ENCODE measurements around the gene KCNH4.
A peak's percentile ranks its signal among the peaks of the same experiment; 100 is the strongest.
"Not testable (repeated sequence)": the region's sequence is repeated elsewhere in the genome, so short reads cannot be mapped to it uniquely, and the experiment has no call there.

The KCNH4 gene

GRCh38 chr17:42140690-42141089 lies 40.3 kb downstream of the KCNH4 start:
- not testable (repeated sequence) for H3K27ac ChIP-seq (ENCODE audit: low read depth in 2 of 2, low read length in 2 of 2); H3K27me3 ChIP-seq (ENCODE audit: control insufficient read depth in 2 of 2, insufficient read depth in 2 of 2, low read length in 2 of 2); H3K9ac ChIP-seq (ENCODE audit: low read depth in 1 of 2, low read length in 2 of 2); H3K4me3 ChIP-seq (ENCODE audit: low read length in 2 of 2); H3K9me3 ChIP-seq (ENCODE audit: control insufficient read depth in 2 of 2, low read length in 2 of 2)
- H3K36me3 ChIP-seq (ENCODE audit: control insufficient read depth in 2 of 2, insufficient read depth in 2 of 2, low read length in 2 of 2): peaks cover 13 to 28% of the 10 kb centered on the region in 2 donors
- peaks cover 12% of the 10 kb centered on the region in 2 donors for H3K4me1 ChIP-seq (ENCODE audit: control insufficient read depth in 2 of 2, insufficient read depth in 2 of 2, low read length in 2 of 2)

GRCh38 chr17:42138749-42139492 lies 42.0 kb downstream of the KCNH4 start:
- no peaks in the 10 kb centered on the region for H3K27me3 ChIP-seq (ENCODE audit: control insufficient read depth in 2 of 2, insufficient read depth in 2 of 2, low read length in 2 of 2)
- H3K9me3 ChIP-seq (ENCODE audit: control insufficient read depth in 2 of 2, low read length in 2 of 2): no peaks in the 10 kb centered on the region
- H3K4me1 ChIP-seq (ENCODE audit: control insufficient read depth in 2 of 2, insufficient read depth in 2 of 2, low read length in 2 of 2): peaks cover 27 to 29% of the 10 kb centered on the region in 2 donors
- peaks cover 9 to 23% of the 10 kb centered on the region in 2 donors for H3K36me3 ChIP-seq (ENCODE audit: control insufficient read depth in 2 of 2, insufficient read depth in 2 of 2, low read length in 2 of 2)
- H3K4me3 ChIP-seq (ENCODE audit: low read length in 2 of 2): no peak overlapping the region
- H3K27ac ChIP-seq (ENCODE audit: low read depth in 2 of 2, low read length in 2 of 2): peak overlapping the region in 1 of 2 donors; percentile 38
- H3K9ac ChIP-seq (ENCODE audit: low read depth in 1 of 2, low read length in 2 of 2): no peak overlapping the region

- Histone ChIP-seq H3K27ac (ENCODE audit: low read depth in 2 of 2, low read length in 2 of 2) (peak overlapping the region; percentile 91 to 95), H3K4me1 (ENCODE audit: control insufficient read depth in 2 of 2, insufficient read depth in 2 of 2, low read length in 2 of 2) (peaks cover 45 to 50% of the 10 kb centered on the region in 2 donors), H3K27me3 (ENCODE audit: control insufficient read depth in 2 of 2, insufficient read depth in 2 of 2, low read length in 2 of 2) (no peaks in the 10 kb centered on the region), H3K4me3 (ENCODE audit: low read length in 2 of 2) (peak overlapping the region; percentile 59 to 81), H3K36me3 (ENCODE audit: control insufficient read depth in 2 of 2, insufficient read depth in 2 of 2, low read length in 2 of 2) (peaks cover 5 to 12% of the 10 kb centered on the region in 2 donors), H3K9me3 (ENCODE audit: control insufficient read depth in 2 of 2, low read length in 2 of 2) (no peaks in the 10 kb centered on the region), H3K9ac (ENCODE audit: low read depth in 1 of 2, low read length in 2 of 2) (peak overlapping the region; percentile 60 to 65)
These were observed 44.3 kb downstream of the KCNH4 start for GRCh38 chr17:42136654-42137051.

- Histone ChIP-seq H3K4me1 (ENCODE audit: control insufficient read depth in 2 of 2, insufficient read depth in 2 of 2, low read length in 2 of 2) (peaks cover 45 to 50% of the 10 kb centered on the region in 2 donors), H3K9ac (ENCODE audit: low read depth in 1 of 2, low read length in 2 of 2) (peak overlapping the region; percentile 60 to 65), H3K4me3 (ENCODE audit: low read length in 2 of 2) (peak overlapping the region; percentile 59 to 81), H3K9me3 (ENCODE audit: control insufficient read depth in 2 of 2, low read length in 2 of 2) (no peaks in the 10 kb centered on the region), H3K36me3 (ENCODE audit: control insufficient read depth in 2 of 2, insufficient read depth in 2 of 2, low read length in 2 of 2) (peaks cover 0 to 5% of the 10 kb centered on the region in 2 donors), H3K27me3 (ENCODE audit: control insufficient read depth in 2 of 2, insufficient read depth in 2 of 2, low read length in 2 of 2) (no peaks in the 10 kb centered on the region), H3K27ac (ENCODE audit: low read depth in 2 of 2, low read length in 2 of 2) (peak overlapping the region; percentile 91 to 95)
These were observed 45.0 kb downstream of the KCNH4 start for GRCh38 chr17:42135664-42136653.

- H3K27me3 ChIP-seq (ENCODE audit: control insufficient read depth in 2 of 2, insufficient read depth in 2 of 2, low read length in 2 of 2): no peaks in the 10 kb centered on the region
- H3K4me1 ChIP-seq (ENCODE audit: control insufficient read depth in 2 of 2, insufficient read depth in 2 of 2, low read length in 2 of 2): peaks cover 47 to 50% of the 10 kb centered on the region in 2 donors
- H3K9ac ChIP-seq (ENCODE audit: low read depth in 1 of 2, low read length in 2 of 2): peak overlapping the region; percentile 60 to 65
- H3K4me3 ChIP-seq (ENCODE audit: low read length in 2 of 2): peak overlapping the region; percentile 29 to 59
- no peaks in the 10 kb centered on the region for H3K9me3 ChIP-seq (ENCODE audit: control insufficient read depth in 2 of 2, low read length in 2 of 2)
- H3K36me3 ChIP-seq (ENCODE audit: control insufficient read depth in 2 of 2, insufficient read depth in 2 of 2, low read length in 2 of 2): peaks cover 5 to 9% of the 10 kb centered on the region in 2 donors
- H3K27ac ChIP-seq (ENCODE audit: low read depth in 2 of 2, low read length in 2 of 2): peak overlapping the region; percentile 91 to 95
These were observed 45.8 kb downstream of the KCNH4 start for GRCh38 chr17:42135151-42135550.

- Histone ChIP-seq H3K36me3 (ENCODE audit: control insufficient read depth in 2 of 2, insufficient read depth in 2 of 2, low read length in 2 of 2) (peaks cover 21 to 22% of the 10 kb centered on the region in 2 donors), H3K4me3 (ENCODE audit: low read length in 2 of 2) (peak overlapping the region in 1 of 2 donors; percentile 32), H3K9ac (ENCODE audit: low read depth in 1 of 2, low read length in 2 of 2) (peak overlapping the region; percentile 29 to 49), H3K27ac (ENCODE audit: low read depth in 2 of 2, low read length in 2 of 2) (peak overlapping the region; percentile 80 to 95), H3K9me3 (ENCODE audit: control insufficient read depth in 2 of 2, low read length in 2 of 2) (no peaks in the 10 kb centered on the region), H3K27me3 (ENCODE audit: control insufficient read depth in 2 of 2, insufficient read depth in 2 of 2, low read length in 2 of 2) (no peaks in the 10 kb centered on the region), H3K4me1 (ENCODE audit: control insufficient read depth in 2 of 2, insufficient read depth in 2 of 2, low read length in 2 of 2) (peaks cover 47 to 50% of the 10 kb centered on the region in 2 donors)
These were observed 47.4 kb downstream of the KCNH4 start for GRCh38 chr17:42133461-42134041.

GRCh38 chr17:42132941-42133340 lies 48.0 kb downstream of the KCNH4 start:
- Histone ChIP-seq H3K4me1 (ENCODE audit: control insufficient read depth in 2 of 2, insufficient read depth in 2 of 2, low read length in 2 of 2) (peaks cover 42 to 50% of the 10 kb centered on the region in 2 donors), H3K27ac (ENCODE audit: low read depth in 2 of 2, low read length in 2 of 2) (peak overlapping the region; percentile 80 to 95), H3K9ac (ENCODE audit: low read depth in 1 of 2, low read length in 2 of 2) (peak overlapping the region; percentile 29 to 49), H3K4me3 (ENCODE audit: low read length in 2 of 2) (peak overlapping the region; percentile 1 to 22), H3K9me3 (ENCODE audit: control insufficient read depth in 2 of 2, low read length in 2 of 2) (no peaks in the 10 kb centered on the region), H3K36me3 (ENCODE audit: control insufficient read depth in 2 of 2, insufficient read depth in 2 of 2, low read length in 2 of 2) (peaks cover 27 to 29% of the 10 kb centered on the region in 2 donors), H3K27me3 (ENCODE audit: control insufficient read depth in 2 of 2, insufficient read depth in 2 of 2, low read length in 2 of 2) (no peaks in the 10 kb centered on the region)

- Histone ChIP-seq H3K9ac (ENCODE audit: low read depth in 1 of 2, low read length in 2 of 2) (no peak overlapping the region), H3K4me1 (ENCODE audit: control insufficient read depth in 2 of 2, insufficient read depth in 2 of 2, low read length in 2 of 2) (peaks cover 42 to 50% of the 10 kb centered on the region in 2 donors), H3K4me3 (ENCODE audit: low read length in 2 of 2) (no peak overlapping the region), H3K27ac (ENCODE audit: low read depth in 2 of 2, low read length in 2 of 2) (peak overlapping the region; percentile 80 to 95), H3K27me3 (ENCODE audit: control insufficient read depth in 2 of 2, insufficient read depth in 2 of 2, low read length in 2 of 2) (no peaks in the 10 kb centered on the region), H3K9me3 (ENCODE audit: control insufficient read depth in 2 of 2, low read length in 2 of 2) (no peaks in the 10 kb centered on the region), H3K36me3 (ENCODE audit: control insufficient read depth in 2 of 2, insufficient read depth in 2 of 2, low read length in 2 of 2) (peaks cover 34 to 37% of the 10 kb centered on the region in 2 donors)
These were observed 48.9 kb downstream of the KCNH4 start for GRCh38 chr17:42131981-42132432.

- Histone ChIP-seq H3K36me3 (ENCODE audit: control insufficient read depth in 2 of 2, insufficient read depth in 2 of 2, low read length in 2 of 2) (peaks cover 39 to 43% of the 10 kb centered on the region in 2 donors), H3K9ac (ENCODE audit: low read depth in 1 of 2, low read length in 2 of 2) (no peak overlapping the region)
These were observed 49.7 kb downstream of the KCNH4 start for GRCh38 chr17:42131232-42131631.

More at GRCh38 chr17:42131232-42131631, 49.7 kb downstream of the KCNH4 start:
- Histone ChIP-seq H3K27ac (ENCODE audit: low read depth in 2 of 2, low read length in 2 of 2) (peak overlapping the region in 1 of 2 donors; percentile 95), H3K4me1 (ENCODE audit: control insufficient read depth in 2 of 2, insufficient read depth in 2 of 2, low read length in 2 of 2) (peaks cover 38 to 43% of the 10 kb centered on the region in 2 donors), H3K9me3 (ENCODE audit: control insufficient read depth in 2 of 2, low read length in 2 of 2) (no peaks in the 10 kb centered on the region), H3K27me3 (ENCODE audit: control insufficient read depth in 2 of 2, insufficient read depth in 2 of 2, low read length in 2 of 2) (no peaks in the 10 kb centered on the region), H3K4me3 (ENCODE audit: low read length in 2 of 2) (no peak overlapping the region)

All from mucosa of rectum (tissue), 2 donors.